ENCODE results near the gene FABP3. TPM values are rescaled to one million over a fixed set of nuclear protein-coding genes. Genes with fewer than 3 reads are reported as not detected.

Gene FABP3
- total and polyA plus RNA-seq, 2 of the 8 experiments (the other 6 are each of a cell fraction or from before 2014, with no cell fraction given): 34.8 to 43.9 TPM

DNA sequence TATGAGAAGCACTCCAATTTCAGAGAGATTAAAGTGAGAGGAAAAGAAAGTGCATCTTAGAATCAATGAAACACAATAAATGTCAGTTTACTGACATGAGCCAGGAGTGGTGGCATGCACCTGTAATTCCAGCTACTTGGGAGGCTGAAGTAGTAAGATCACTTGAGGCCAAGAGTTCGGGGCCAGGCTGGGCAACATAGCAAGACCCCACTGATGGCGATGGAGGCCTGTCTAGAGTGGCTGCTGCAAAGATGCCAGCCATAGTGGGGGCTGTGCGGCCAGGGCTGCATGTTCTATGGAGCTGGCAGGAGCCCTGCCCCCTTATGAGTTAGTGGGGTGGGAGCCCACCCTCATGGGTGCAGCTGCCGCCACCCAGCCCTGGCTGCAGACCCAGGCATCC, 48.8 kb downstream of the FABP3 start (continued):
- TF ChIP-seq, protein P1, sequence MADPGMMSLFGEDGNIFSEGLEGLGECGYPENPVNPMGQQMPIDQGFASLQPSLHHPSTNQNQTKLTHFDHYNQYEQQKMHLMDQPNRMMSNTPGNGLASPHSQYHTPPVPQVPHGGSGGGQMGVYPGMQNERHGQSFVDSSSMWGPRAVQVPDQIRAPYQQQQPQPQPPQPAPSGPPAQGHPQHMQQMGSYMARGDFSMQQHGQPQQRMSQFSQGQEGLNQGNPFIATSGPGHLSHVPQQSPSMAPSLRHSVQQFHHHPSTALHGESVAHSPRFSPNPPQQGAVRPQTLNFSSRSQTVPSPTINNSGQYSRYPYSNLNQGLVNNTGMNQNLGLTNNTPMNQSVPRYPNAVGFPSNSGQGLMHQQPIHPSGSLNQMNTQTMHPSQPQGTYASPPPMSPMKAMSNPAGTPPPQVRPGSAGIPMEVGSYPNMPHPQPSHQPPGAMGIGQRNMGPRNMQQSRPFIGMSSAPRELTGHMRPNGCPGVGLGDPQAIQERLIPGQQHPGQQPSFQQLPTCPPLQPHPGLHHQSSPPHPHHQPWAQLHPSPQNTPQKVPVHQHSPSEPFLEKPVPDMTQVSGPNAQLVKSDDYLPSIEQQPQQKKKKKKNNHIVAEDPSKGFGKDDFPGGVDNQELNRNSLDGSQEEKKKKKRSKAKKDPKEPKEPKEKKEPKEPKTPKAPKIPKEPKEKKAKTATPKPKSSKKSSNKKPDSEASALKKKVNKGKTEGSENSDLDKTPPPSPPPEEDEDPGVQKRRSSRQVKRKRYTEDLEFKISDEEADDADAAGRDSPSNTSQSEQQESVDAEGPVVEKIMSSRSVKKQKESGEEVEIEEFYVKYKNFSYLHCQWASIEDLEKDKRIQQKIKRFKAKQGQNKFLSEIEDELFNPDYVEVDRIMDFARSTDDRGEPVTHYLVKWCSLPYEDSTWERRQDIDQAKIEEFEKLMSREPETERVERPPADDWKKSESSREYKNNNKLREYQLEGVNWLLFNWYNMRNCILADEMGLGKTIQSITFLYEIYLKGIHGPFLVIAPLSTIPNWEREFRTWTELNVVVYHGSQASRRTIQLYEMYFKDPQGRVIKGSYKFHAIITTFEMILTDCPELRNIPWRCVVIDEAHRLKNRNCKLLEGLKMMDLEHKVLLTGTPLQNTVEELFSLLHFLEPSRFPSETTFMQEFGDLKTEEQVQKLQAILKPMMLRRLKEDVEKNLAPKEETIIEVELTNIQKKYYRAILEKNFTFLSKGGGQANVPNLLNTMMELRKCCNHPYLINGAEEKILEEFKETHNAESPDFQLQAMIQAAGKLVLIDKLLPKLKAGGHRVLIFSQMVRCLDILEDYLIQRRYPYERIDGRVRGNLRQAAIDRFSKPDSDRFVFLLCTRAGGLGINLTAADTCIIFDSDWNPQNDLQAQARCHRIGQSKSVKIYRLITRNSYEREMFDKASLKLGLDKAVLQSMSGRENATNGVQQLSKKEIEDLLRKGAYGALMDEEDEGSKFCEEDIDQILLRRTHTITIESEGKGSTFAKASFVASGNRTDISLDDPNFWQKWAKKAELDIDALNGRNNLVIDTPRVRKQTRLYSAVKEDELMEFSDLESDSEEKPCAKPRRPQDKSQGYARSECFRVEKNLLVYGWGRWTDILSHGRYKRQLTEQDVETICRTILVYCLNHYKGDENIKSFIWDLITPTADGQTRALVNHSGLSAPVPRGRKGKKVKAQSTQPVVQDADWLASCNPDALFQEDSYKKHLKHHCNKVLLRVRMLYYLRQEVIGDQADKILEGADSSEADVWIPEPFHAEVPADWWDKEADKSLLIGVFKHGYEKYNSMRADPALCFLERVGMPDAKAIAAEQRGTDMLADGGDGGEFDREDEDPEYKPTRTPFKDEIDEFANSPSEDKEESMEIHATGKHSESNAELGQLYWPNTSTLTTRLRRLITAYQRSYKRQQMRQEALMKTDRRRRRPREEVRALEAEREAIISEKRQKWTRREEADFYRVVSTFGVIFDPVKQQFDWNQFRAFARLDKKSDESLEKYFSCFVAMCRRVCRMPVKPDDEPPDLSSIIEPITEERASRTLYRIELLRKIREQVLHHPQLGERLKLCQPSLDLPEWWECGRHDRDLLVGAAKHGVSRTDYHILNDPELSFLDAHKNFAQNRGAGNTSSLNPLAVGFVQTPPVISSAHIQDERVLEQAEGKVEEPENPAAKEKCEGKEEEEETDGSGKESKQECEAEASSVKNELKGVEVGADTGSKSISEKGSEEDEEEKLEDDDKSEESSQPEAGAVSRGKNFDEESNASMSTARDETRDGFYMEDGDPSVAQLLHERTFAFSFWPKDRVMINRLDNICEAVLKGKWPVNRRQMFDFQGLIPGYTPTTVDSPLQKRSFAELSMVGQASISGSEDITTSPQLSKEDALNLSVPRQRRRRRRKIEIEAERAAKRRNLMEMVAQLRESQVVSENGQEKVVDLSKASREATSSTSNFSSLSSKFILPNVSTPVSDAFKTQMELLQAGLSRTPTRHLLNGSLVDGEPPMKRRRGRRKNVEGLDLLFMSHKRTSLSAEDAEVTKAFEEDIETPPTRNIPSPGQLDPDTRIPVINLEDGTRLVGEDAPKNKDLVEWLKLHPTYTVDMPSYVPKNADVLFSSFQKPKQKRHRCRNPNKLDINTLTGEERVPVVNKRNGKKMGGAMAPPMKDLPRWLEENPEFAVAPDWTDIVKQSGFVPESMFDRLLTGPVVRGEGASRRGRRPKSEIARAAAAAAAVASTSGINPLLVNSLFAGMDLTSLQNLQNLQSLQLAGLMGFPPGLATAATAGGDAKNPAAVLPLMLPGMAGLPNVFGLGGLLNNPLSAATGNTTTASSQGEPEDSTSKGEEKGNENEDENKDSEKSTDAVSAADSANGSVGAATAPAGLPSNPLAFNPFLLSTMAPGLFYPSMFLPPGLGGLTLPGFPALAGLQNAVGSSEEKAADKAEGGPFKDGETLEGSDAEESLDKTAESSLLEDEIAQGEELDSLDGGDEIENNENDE (IDR thresholded peaks at IDR 0.05; ENCODE audit: insufficient replicate concordance, low read length): no peak
- TF ChIP-seq SRF (IDR thresholded peaks at IDR 0.05; ENCODE audit: low read depth, low read length) (no peak), CBX8 (IDR thresholded peaks at IDR 0.05; ENCODE audit: borderline replicate concordance, low read depth, low read length) (no peak), TEAD4 (IDR thresholded peaks at IDR 0.05; ENCODE audit: low read depth, low read length) (no peak), POLR2A (IDR thresholded peaks at IDR 0.05; ENCODE audit: control extremely low read depth in 1 of 2, low read depth in 2 of 2, low read length in 2 of 2) (no peak), CTBP2 (IDR thresholded peaks at IDR 0.05; ENCODE audit: borderline replicate concordance, insufficient read depth, insufficient read length, low read length) (no peak), CHD1 (IDR thresholded peaks at IDR 0.05; ENCODE audit: low read depth, low read length) (no peak), MAFK (IDR thresholded peaks at IDR 0.05; ENCODE audit: low read depth, low read length) (no peak)

Measured in H1 (cell line).